Right lung (tissue), 5 donors: ENCODE results near the gene IRF3. TPM values are rescaled to one million over a fixed set of nuclear protein-coding genes. Genes with fewer than 3 reads are reported as not detected.
"Not testable (repeated sequence)": the region's sequence is repeated elsewhere in the genome, so short reads cannot be mapped to it uniquely, and the experiment has no call there.

ENCODE experiments used
- DNase-seq, 2 donors: peaks; one replicate each; pipeline ENCODE4 v3.0.0-alpha.2; 2013
- polyA plus RNA-seq, 5 donors: library from polyadenylated mRNA; unstranded; fragments of 120-200 nt; gene quantifications; one replicate each; pipeline versions ENCODE4 v1.2.1 to v1.2.3, GENCODE V29; 2013; ENCODE audit warnings: inconsistent platforms in 1 of 5, low replicate concordance in 1 of 5; ENCODE audit not compliant: insufficient read length in 5 of 5, insufficient read depth in 1 of 5

Gene IRF3
- polyA plus RNA-seq, 5 donors, result 48.9 to 87.5 (median 73.7) TPM

- no peak for DNase-seq
Observed at GRCh38 chr19:49624967-49625910, 40.4 kb downstream of the IRF3 start.

- not testable (repeated sequence) for DNase-seq
Observed at GRCh38 chr19:49617860-49618259, 47.8 kb downstream of the IRF3 start.

GRCh38 chr19:49616945-49617344 is 48.7 kb downstream of the IRF3 start:
- no peak for DNase-seq

GRCh38 chr19:49616532-49616931 is 49.1 kb downstream of the IRF3 start:
- no peak for DNase-seq

GRCh38 chr19:49615861-49616260 is 49.8 kb downstream of the IRF3 start:
- no peak for DNase-seq

- DNase-seq, result no peak
Observed at GRCh38 chr19:49614096-49614833, 51.4 kb downstream of the IRF3 start.

GRCh38 chr19:49613374-49613773 is 52.3 kb downstream of the IRF3 start:
- no peak for DNase-seq

Other genes with a start within 250 kb of the IRF3 start
- not detected for gene PTH2, start 242.4 kb downstream of the IRF3 start, polyA plus RNA-seq
- gene GFY, start 240.5 kb downstream of the IRF3 start, polyA plus RNA-seq, result not detected
- gene SLC17A7, start 224.3 kb downstream of the IRF3 start, polyA plus RNA-seq, result under 1 TPM; 0.31 to 0.51 (median 0.34) TPM
- gene PIH1D1, start 214.0 kb downstream of the IRF3 start, polyA plus RNA-seq, result 10 to 100 TPM; 66.9 to 88.7 (median 78.2) TPM
- gene ALDH16A1, start 212.6 kb downstream of the IRF3 start, polyA plus RNA-seq, result 10 to 100 TPM; 12.8 to 24.3 (median 14.0) TPM
- gene FLT3LG, start 191.6 kb downstream of the IRF3 start, polyA plus RNA-seq, result 10 to 100 TPM in 1 of 5 donors, 1 to 10 TPM in 4; 4.8 to 10.1 (median 6.5) TPM
- gene RPL13A, start 178.2 kb downstream of the IRF3 start, polyA plus RNA-seq, result 1,000 to 10,000 TPM; 3,241 to 4,813 (median 3,633) TPM
- gene RPS11, start 169.4 kb downstream of the IRF3 start, polyA plus RNA-seq, result 1,000 to 10,000 TPM; 3,362 to 3,985 (median 3,582) TPM
- 100 to 1,000 TPM; 258 to 406 (median 318) TPM for gene FCGRT, start 153.2 kb downstream of the IRF3 start, polyA plus RNA-seq
- 10 to 100 TPM; 13.9 to 48.4 (median 21.5) TPM for gene RCN3, start 137.9 kb downstream of the IRF3 start, polyA plus RNA-seq
- 10 to 100 TPM; 51.0 to 80.7 (median 59.0) TPM for gene NOSIP, start 85.3 kb downstream of the IRF3 start, polyA plus RNA-seq
- 1 to 10 TPM; 3.3 to 6.1 (median 4.4) TPM for gene PRRG2, start 84.5 kb downstream of the IRF3 start, polyA plus RNA-seq
- gene PRR12, start 74.7 kb downstream of the IRF3 start, polyA plus RNA-seq, result 10 to 100 TPM; 15.9 to 35.4 (median 23.7) TPM
- 10 to 100 TPM; 20.3 to 39.5 (median 24.7) TPM for gene RRAS, start 25.7 kb downstream of the IRF3 start, polyA plus RNA-seq
- 10 to 100 TPM; 18.4 to 45.0 (median 31.3) TPM for gene SCAF1, start 23.6 kb downstream of the IRF3 start, polyA plus RNA-seq
- gene BCL2L12, start 76 bp upstream of the IRF3 start, polyA plus RNA-seq, result 10 to 100 TPM; 20.2 to 34.8 (median 24.7) TPM
- 100 to 1,000 TPM; 189 to 299 (median 236) TPM for gene PRMT1, start 11.4 kb upstream of the IRF3 start, polyA plus RNA-seq
- 1 to 10 TPM in 4 of 5 donors, under 1 TPM in 1; 0.76 to 2.8 (median 1.3) TPM for gene ADM5, start 23.7 kb upstream of the IRF3 start, polyA plus RNA-seq
- gene CPT1C, start 25.3 kb upstream of the IRF3 start, polyA plus RNA-seq, result 10 to 100 TPM; 24.3 to 34.0 (median 27.8) TPM
- under 1 TPM; 0.16 to 0.36 (median 0.28) TPM for gene TSKS, start 97.4 kb upstream of the IRF3 start, polyA plus RNA-seq
- 10 to 100 TPM; 47.8 to 87.2 (median 57.3) TPM for gene AP2A1, start 101.1 kb upstream of the IRF3 start, polyA plus RNA-seq
- 10 to 100 TPM; 21.6 to 28.9 (median 27.2) TPM for gene FUZ, start 147.4 kb upstream of the IRF3 start, polyA plus RNA-seq
- gene MED25, start 152.4 kb upstream of the IRF3 start, polyA plus RNA-seq, result 10 to 100 TPM; 45.4 to 63.8 (median 54.8) TPM
- 100 to 1,000 TPM; 207 to 317 (median 259) TPM for gene PTOV1, start 185.3 kb upstream of the IRF3 start, polyA plus RNA-seq
- gene PNKP, start 201.7 kb upstream of the IRF3 start, polyA plus RNA-seq, result 10 to 100 TPM; 54.1 to 76.4 (median 59.0) TPM
- 10 to 100 TPM; 26.9 to 49.1 (median 29.9) TPM for gene AKT1S1, start 211.5 kb upstream of the IRF3 start, polyA plus RNA-seq
- gene TBC1D17, start 211.8 kb upstream of the IRF3 start, polyA plus RNA-seq, result 10 to 100 TPM; 32.2 to 49.5 (median 48.3) TPM
- 1 to 10 TPM; 1.0 to 2.1 (median 1.5) TPM for gene IL4I1, start 231.0 kb upstream of the IRF3 start, polyA plus RNA-seq